A549 treated with AZD9567 at 1 μM for 4 hours (cell line): Measurements from ENCODE around the gene GAGE12F. TPM values are rescaled to one million over a fixed set of nuclear protein-coding genes. Genes with fewer than 3 reads are reported as not detected.

Experiments
- total RNA-seq: library from RNA; stranded (reverse); fragments of 200-300 nt; extraction: Qiagen RNA extraction; gene quantifications from 5 replicates; pipeline ENCODE4 v1.2.3, GENCODE V29; 2022; ENCODE audit not compliant: insufficient read depth

Gene GAGE12F, protein sequence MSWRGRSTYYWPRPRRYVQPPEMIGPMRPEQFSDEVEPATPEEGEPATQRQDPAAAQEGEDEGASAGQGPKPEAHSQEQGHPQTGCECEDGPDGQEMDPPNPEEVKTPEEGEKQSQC
- not detected in 5 replicates for total RNA-seq

DNA sequence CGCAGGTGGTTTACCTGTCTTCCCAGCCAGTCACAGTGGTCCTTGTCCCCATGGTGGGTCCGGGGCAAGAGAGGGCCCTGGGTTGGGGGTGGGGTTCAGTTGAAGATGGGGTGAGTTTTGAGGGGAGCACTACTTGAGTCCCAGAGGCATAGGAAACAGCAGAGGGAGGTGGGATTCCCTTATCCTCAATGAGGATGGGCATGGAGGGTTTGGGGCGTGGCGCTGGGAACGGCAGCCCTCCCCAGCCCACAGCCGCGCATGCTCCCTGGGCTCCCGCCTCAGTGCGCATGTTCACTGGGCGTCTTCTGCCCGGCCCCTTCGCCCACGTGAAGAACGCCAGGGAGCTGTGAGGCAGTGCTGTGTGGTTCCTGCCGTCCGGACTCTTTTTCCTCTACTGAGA is at the start of gene GAGE12F:
TSS of gene GAGE12F (plus strand) at position 301 of the 400 bp plus-strand sequence. CDS start 1,155 bp downstream, outside the sequence.

DNA sequence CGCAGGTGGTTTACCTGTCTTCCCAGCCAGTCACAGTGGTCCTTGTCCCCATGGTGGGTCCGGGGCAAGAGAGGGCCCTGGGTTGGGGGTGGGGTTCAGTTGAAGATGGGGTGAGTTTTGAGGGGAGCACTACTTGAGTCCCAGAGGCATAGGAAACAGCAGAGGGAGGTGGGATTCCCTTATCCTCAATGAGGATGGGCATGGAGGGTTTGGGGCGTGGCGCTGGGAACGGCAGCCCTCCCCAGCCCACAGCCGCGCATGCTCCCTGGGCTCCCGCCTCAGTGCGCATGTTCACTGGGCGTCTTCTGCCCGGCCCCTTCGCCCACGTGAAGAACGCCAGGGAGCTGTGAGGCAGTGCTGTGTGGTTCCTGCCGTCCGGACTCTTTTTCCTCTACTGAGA is 28.8 kb upstream of the GAGE12F start, which contains the start of gene GAGE12C:
TSS of gene GAGE12C (plus strand) at position 301 of the 400 bp plus-strand sequence. CDS start 1,155 bp downstream, outside the sequence.

DNA sequence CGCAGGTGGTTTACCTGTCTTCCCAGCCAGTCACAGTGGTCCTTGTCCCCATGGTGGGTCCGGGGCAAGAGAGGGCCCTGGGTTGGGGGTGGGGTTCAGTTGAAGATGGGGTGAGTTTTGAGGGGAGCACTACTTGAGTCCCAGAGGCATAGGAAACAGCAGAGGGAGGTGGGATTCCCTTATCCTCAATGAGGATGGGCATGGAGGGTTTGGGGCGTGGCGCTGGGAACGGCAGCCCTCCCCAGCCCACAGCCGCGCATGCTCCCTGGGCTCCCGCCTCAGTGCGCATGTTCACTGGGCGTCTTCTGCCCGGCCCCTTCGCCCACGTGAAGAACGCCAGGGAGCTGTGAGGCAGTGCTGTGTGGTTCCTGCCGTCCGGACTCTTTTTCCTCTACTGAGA is 19.2 kb upstream of the GAGE12F start, which contains the start of gene GAGE12D:
TSS of gene GAGE12D (plus strand) at position 301 of the 400 bp plus-strand sequence. CDS start 1,155 bp downstream, outside the sequence.

DNA sequence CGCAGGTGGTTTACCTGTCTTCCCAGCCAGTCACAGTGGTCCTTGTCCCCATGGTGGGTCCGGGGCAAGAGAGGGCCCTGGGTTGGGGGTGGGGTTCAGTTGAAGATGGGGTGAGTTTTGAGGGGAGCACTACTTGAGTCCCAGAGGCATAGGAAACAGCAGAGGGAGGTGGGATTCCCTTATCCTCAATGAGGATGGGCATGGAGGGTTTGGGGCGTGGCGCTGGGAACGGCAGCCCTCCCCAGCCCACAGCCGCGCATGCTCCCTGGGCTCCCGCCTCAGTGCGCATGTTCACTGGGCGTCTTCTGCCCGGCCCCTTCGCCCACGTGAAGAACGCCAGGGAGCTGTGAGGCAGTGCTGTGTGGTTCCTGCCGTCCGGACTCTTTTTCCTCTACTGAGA is 9.7 kb upstream of the GAGE12F start, which contains the start of gene GAGE12E:
TSS of gene GAGE12E (plus strand) at position 301 of the 400 bp plus-strand sequence. CDS start 1,155 bp downstream, outside the sequence.

DNA sequence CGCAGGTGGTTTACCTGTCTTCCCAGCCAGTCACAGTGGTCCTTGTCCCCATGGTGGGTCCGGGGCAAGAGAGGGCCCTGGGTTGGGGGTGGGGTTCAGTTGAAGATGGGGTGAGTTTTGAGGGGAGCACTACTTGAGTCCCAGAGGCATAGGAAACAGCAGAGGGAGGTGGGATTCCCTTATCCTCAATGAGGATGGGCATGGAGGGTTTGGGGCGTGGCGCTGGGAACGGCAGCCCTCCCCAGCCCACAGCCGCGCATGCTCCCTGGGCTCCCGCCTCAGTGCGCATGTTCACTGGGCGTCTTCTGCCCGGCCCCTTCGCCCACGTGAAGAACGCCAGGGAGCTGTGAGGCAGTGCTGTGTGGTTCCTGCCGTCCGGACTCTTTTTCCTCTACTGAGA is 9.5 kb downstream of the GAGE12F start, which contains the start of gene GAGE12G:
TSS of gene GAGE12G (plus strand) at position 301 of the 400 bp plus-strand sequence. CDS start 1,155 bp downstream, outside the sequence.

DNA sequence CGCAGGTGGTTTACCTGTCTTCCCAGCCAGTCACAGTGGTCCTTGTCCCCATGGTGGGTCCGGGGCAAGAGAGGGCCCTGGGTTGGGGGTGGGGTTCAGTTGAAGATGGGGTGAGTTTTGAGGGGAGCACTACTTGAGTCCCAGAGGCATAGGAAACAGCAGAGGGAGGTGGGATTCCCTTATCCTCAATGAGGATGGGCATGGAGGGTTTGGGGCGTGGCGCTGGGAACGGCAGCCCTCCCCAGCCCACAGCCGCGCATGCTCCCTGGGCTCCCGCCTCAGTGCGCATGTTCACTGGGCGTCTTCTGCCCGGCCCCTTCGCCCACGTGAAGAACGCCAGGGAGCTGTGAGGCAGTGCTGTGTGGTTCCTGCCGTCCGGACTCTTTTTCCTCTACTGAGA is 19.0 kb downstream of the GAGE12F start, which contains the start of gene GAGE12H:
TSS of gene GAGE12H (plus strand) at position 301 of the 400 bp plus-strand sequence. CDS start 1,155 bp downstream, outside the sequence.

DNA sequence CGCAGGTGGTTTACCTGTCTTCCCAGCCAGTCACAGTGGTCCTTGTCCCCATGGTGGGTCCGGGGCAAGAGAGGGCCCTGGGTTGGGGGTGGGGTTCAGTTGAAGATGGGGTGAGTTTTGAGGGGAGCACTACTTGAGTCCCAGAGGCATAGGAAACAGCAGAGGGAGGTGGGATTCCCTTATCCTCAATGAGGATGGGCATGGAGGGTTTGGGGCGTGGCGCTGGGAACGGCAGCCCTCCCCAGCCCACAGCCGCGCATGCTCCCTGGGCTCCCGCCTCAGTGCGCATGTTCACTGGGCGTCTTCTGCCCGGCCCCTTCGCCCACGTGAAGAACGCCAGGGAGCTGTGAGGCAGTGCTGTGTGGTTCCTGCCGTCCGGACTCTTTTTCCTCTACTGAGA is 28.6 kb downstream of the GAGE12F start, which contains the start of gene GAGE2A:
TSS of gene GAGE2A (plus strand) at position 301 of the 400 bp plus-strand sequence. CDS start 1,155 bp downstream, outside the sequence.

DNA sequence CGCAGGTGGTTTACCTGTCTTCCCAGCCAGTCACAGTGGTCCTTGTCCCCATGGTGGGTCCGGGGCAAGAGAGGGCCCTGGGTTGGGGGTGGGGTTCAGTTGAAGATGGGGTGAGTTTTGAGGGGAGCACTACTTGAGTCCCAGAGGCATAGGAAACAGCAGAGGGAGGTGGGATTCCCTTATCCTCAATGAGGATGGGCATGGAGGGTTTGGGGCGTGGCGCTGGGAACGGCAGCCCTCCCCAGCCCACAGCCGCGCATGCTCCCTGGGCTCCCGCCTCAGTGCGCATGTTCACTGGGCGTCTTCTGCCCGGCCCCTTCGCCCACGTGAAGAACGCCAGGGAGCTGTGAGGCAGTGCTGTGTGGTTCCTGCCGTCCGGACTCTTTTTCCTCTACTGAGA is 38.1 kb downstream of the GAGE12F start, which contains the start of gene GAGE1:
TSS of gene GAGE1 (plus strand) at position 301 of the 400 bp plus-strand sequence. CDS start 1,155 bp downstream, outside the sequence.

Other genes with a start within 250 kb of the GAGE12F start
- gene GAGE12J, start 238.8 kb upstream of the GAGE12F start, total RNA-seq, result not detected in 5 replicates
- gene GAGE13, start 229.3 kb upstream of the GAGE12F start, total RNA-seq, result not detected in 5 replicates
- not detected in 5 replicates for gene GAGE12C, start 28.7 kb upstream of the GAGE12F start, total RNA-seq
- gene GAGE12D, start 19.1 kb upstream of the GAGE12F start, total RNA-seq, result not detected in 5 replicates
- gene GAGE12E, start 9.6 kb upstream of the GAGE12F start, total RNA-seq, result not detected in 5 replicates
- not detected in 5 replicates for gene GAGE12G, start 9.6 kb downstream of the GAGE12F start, total RNA-seq
- gene GAGE12H, start 19.1 kb downstream of the GAGE12F start, total RNA-seq, result not detected in 5 replicates
- gene GAGE2A, start 28.7 kb downstream of the GAGE12F start, total RNA-seq, result not detected in 5 replicates
- not detected in 5 replicates for gene GAGE1, start 38.2 kb downstream of the GAGE12F start, total RNA-seq
- 0.14 to 0.20 TPM in 2 of 5 replicates, not detected in the others for gene PAGE1, start 135.1 kb downstream of the GAGE12F start, total RNA-seq